Type B pancreatic cell (in vitro differentiated cells): ENCODE results near the gene SWAP70. TPM values are rescaled to one million over a fixed set of nuclear protein-coding genes. Genes with fewer than 3 reads are reported as not detected.

Experiments
- DNase-seq: peaks from one replicate; pipeline ENCODE4 v3.0.0; 2021; ENCODE audit warnings: mixed read lengths; ENCODE audit not compliant: unreplicated experiment; ENCODE audit errors: extremely low spot score
- H3K27ac Mint-ChIP-seq: 2 replicates; pipeline ENCODE4 v1.8.0; 2021; ENCODE audit warnings: mild to moderate bottlenecking, mixed read lengths
- H3K27me3 Mint-ChIP-seq: 2 replicates; pipeline ENCODE4 v1.8.0; 2021; ENCODE audit warnings: mixed read lengths
- H3K36me3 Mint-ChIP-seq: 2 replicates; pipeline ENCODE4 v1.8.0; 2021; ENCODE audit warnings: mixed read lengths
- H3K4me1 Mint-ChIP-seq: one replicate; pipeline ENCODE4 v1.8.0; 2021; ENCODE audit warnings: mixed read lengths; ENCODE audit not compliant: unreplicated experiment
- H3K4me3 Mint-ChIP-seq: 2 replicates; pipeline ENCODE4 v1.8.0; 2021; ENCODE audit warnings: mild to moderate bottlenecking, mixed read lengths
- H3K9me3 Mint-ChIP-seq: 2 replicates; pipeline ENCODE4 v1.8.0; 2021; ENCODE audit warnings: mixed read lengths
- CTCF ChIP-seq: fragments of 200-600 bp; sonication (generic); conservative IDR thresholded peaks from 2 replicates; pipeline ENCODE4 v1.5.0; 2021; ENCODE audit warnings: antibody characterized with exemption, mild to moderate bottlenecking
- total RNA-seq: library from RNA; stranded (reverse); gene quantifications from 2 replicates; pipeline ENCODE4 v1.2.1, GENCODE V29; 2021; ENCODE audit warnings: low replicate concordance

Gene SWAP70
- total RNA-seq, 1 donor from 2014 or later, result 18.8 TPM

GRCh38 chr11:9775398-9775779, 111.5 kb downstream of the SWAP70 start:
- H3K9me3 Mint-ChIP-seq, result no peaks in the 10 kb centered on the region
- H3K36me3 Mint-ChIP-seq, result peaks cover 21% of the 10 kb centered on the region
- no peak overlapping the region for H3K27ac Mint-ChIP-seq
- H3K4me3 Mint-ChIP-seq, result no peak overlapping the region
- no peak for TF ChIP-seq CTCF
- H3K27me3 Mint-ChIP-seq, result no peaks in the 10 kb centered on the region
- no peak for DNase-seq
- peaks cover 7% of the 10 kb centered on the region for H3K4me1 Mint-ChIP-seq

GRCh38 chr11:9776203-9776602, 112.3 kb downstream of the SWAP70 start:
- Mint-ChIP-seq H3K27me3 (no peaks in the 10 kb centered on the region), H3K9me3 (no peaks in the 10 kb centered on the region), H3K4me3 (no peak overlapping the region), H3K36me3 (peaks cover 27% of the 10 kb centered on the region), H3K27ac (no peak overlapping the region), H3K4me1 (peaks cover 7% of the 10 kb centered on the region)
- TF ChIP-seq CTCF, result no peak
- no peak for DNase-seq

GRCh38 chr11:9777066-9777465, 113.2 kb downstream of the SWAP70 start:
- Mint-ChIP-seq H3K4me3 (no peak overlapping the region), H3K27me3 (no peaks in the 10 kb centered on the region), H3K4me1 (peaks cover 7% of the 10 kb centered on the region), H3K36me3 (peaks cover 27% of the 10 kb centered on the region), H3K9me3 (no peaks in the 10 kb centered on the region), H3K27ac (no peak overlapping the region)
- no peak for DNase-seq
- no peak for TF ChIP-seq CTCF

- no peak overlapping the region for H3K4me3 Mint-ChIP-seq
- H3K27me3 Mint-ChIP-seq, result no peaks in the 10 kb centered on the region
Measured at GRCh38 chr11:9777525-9777924, 113.6 kb downstream of the SWAP70 start.

GRCh38 chr11:9780929-9781328, 117.1 kb downstream of the SWAP70 start:
- H3K27me3 Mint-ChIP-seq, result no peaks in the 10 kb centered on the region
- H3K36me3 Mint-ChIP-seq, result peaks cover 25% of the 10 kb centered on the region
- DNase-seq, result no peak
- TF ChIP-seq CTCF, result no peak
- H3K4me1 Mint-ChIP-seq, result no peaks in the 10 kb centered on the region
- no peaks in the 10 kb centered on the region for H3K9me3 Mint-ChIP-seq
- H3K4me3 Mint-ChIP-seq, result no peak overlapping the region
- H3K27ac Mint-ChIP-seq, result no peak overlapping the region

More at GRCh38 chr11:9777525-9777924, 113.6 kb downstream of the SWAP70 start:
- no peak overlapping the region for H3K27ac Mint-ChIP-seq
- peaks cover 7% of the 10 kb centered on the region for H3K4me1 Mint-ChIP-seq
- TF ChIP-seq CTCF, result no peak
- H3K9me3 Mint-ChIP-seq, result no peaks in the 10 kb centered on the region
- DNase-seq, result no peak
- peaks cover 27% of the 10 kb centered on the region for H3K36me3 Mint-ChIP-seq

GRCh38 chr11:9783986-9784385, 120.1 kb downstream of the SWAP70 start:
- Mint-ChIP-seq H3K9me3 (no peaks in the 10 kb centered on the region), H3K36me3 (peaks cover 37% of the 10 kb centered on the region), H3K27ac (no peak overlapping the region), H3K4me3 (no peak overlapping the region), H3K27me3 (no peaks in the 10 kb centered on the region), H3K4me1 (peaks cover 11% of the 10 kb centered on the region)
- no peak for TF ChIP-seq CTCF
- DNase-seq, result no peak
